Spleen (tissue), 11 donors: ENCODE measurements around the gene CDCA3. TPM values are rescaled to one million over a fixed set of nuclear protein-coding genes. Genes with fewer than 3 reads are reported as not detected.

Experiments
- DNase-seq: peaks from one replicate; pipeline ENCODE4 v3.0.0-alpha.2; 2020
- H3K27ac ChIP-seq, 8 donors: fragments of 200-600 bp; sonication (generic) in 7 of 8; 1 replicate in 4 of 8; 2 replicates in 4 of 8; pipeline versions ENCODE4 v1.5.0 to v1.8.0; 2016 to 2021; ENCODE audit warnings: inconsistent platforms in 4 of 8, mild to moderate bottlenecking in 4 of 8, moderate library complexity in 1 of 8
- H3K27me3 ChIP-seq, 7 donors: fragments of 200-600 bp; sonication (generic) in 6 of 7; replicated peaks in 1 of 7; 1 replicate in 4 of 7; 2 replicates in 3 of 7; pipeline versions ENCODE4 v1.5.0 to v1.8.0; 2016 to 2021; ENCODE audit warnings: inconsistent platforms in 3 of 7, mild to moderate bottlenecking in 1 of 7
- H3K36me3 ChIP-seq, 6 donors: fragments of 200-600 bp; sonication (generic) in 5 of 6; 1 replicate in 4 of 6; 2 replicates in 2 of 6; pipeline versions ENCODE4 v1.5.0 to v1.8.0; 2016 to 2021; ENCODE audit warnings: inconsistent platforms in 2 of 6
- H3K4me1 ChIP-seq, 6 donors: fragments of 200-600 bp; sonication (generic) in 5 of 6; 1 replicate in 3 of 6; 2 replicates in 3 of 6; pipeline versions ENCODE4 v1.5.0 to v1.8.0; 2016 to 2021; ENCODE audit warnings: inconsistent platforms in 3 of 6
- H3K4me3 ChIP-seq, 8 donors: fragments of 200-600 bp; sonication (generic) in 7 of 8; 1 replicate in 4 of 8; 2 replicates in 4 of 8; pipeline versions ENCODE4 v1.5.0 to v1.8.0; 2016 to 2021; ENCODE audit warnings: inconsistent platforms in 4 of 8, mild to moderate bottlenecking in 4 of 8, moderate library complexity in 2 of 8
- H3K9me3 ChIP-seq, 8 donors: fragments of 200-600 bp; sonication (generic) in 7 of 8; 1 replicate in 4 of 8; 2 replicates in 4 of 8; pipeline versions ENCODE4 v1.5.0 to v1.8.0; 2016 to 2021; ENCODE audit warnings: inconsistent platforms in 4 of 8
- CTCF ChIP-seq, 11 experiments: fragments of 200-600 bp in 7 of 11; fragments of 450-650 bp in 4 of 11; sonication (generic) in 4 of 11; IDR thresholded peaks in 8 of 11; conservative IDR thresholded peaks in 3 of 11; 1 replicate in 7 of 11; 2 replicates in 4 of 11; pipeline versions ENCODE4 v1.4.0 to v1.8.0; 2016 to 2021; ENCODE audit warnings: antibody characterized with exemption in 11 of 11, inconsistent platforms in 4 of 11, mild to moderate bottlenecking in 1 of 11
- POLR2A ChIP-seq, 3 donors: fragments of 450-650 bp; IDR thresholded peaks; one replicate each; pipeline ENCODE4 v1.5.1; 2017; ENCODE audit warnings: antibody characterized with exemption in 3 of 3, mild to moderate bottlenecking in 1 of 3
- POLR2AphosphoS5 ChIP-seq, 3 donors: sonication (generic); formaldehyde crosslinking; IDR thresholded peaks; one replicate each; pipeline ENCODE4 v1.5.1; 2017; ENCODE audit warnings: antibody characterized with exemption in 3 of 3
- WGBS, 5 donors: extraction: QIAGEN DNeasy Blood & Tissue Kit in 3 of 5; methylation state at CpG; one replicate each; pipeline versions ENCODE4 v1.1.5 to v1.1.7; 2013 to 2018; 5-methylcytosine and 5-hydroxymethylcytosine counted together
- intact Hi-C: fragments of 100-400 bp; cut with DNase I; formaldehyde crosslinking; loops from one replicate; pipeline ENCODE4 v1.15.0; 2023; ENCODE audit warnings: low total_unique reads
- polyA plus RNA-seq, 3 donors: library from polyadenylated mRNA; stranded (reverse); fragments of 200-250 nt; gene quantifications; one replicate each; pipeline ENCODE4 v1.2.1, GENCODE V29; 2013
- total RNA-seq, 7 donors: library from RNA; depleted of rRNA in 3 of 7; stranded (reverse); fragments of >200 nt in 3 of 7; fragmentation: NEBNext Ultra II Directional in 4 of 7; extraction: Animal tissue kit (Norgen Biotek cat#: 25700) in 4 of 7; gene quantifications; one replicate each; pipeline versions ENCODE4 v1.1.0 to v1.2.1, GENCODE V29; 2016 to 2021
- donor health status: healthy with polysubstance abuse.
- donor health status: DM: no; HTN: no; CAD: no; lungs with moderate emphysema.
- donor health status: DM: no; HTN: no; CAD: no.
- donor health status: Bipolar disorder and iron deficiency.
- donor health status: healthy.
- donor health status: DM: no; HTN: no; CAD: no.
- donor health status: DM: yes; HTN: yes; CAD: no.

The CDCA3 gene
- total and polyA plus RNA-seq, 10 donors: 1.9 to 18.1 (median 5.4) TPM

- Histone ChIP-seq H3K27me3 (peaks cover 0 to 100% (median 55%) of the 10 kb centered on the region in 7 donors), H3K27ac (no peak overlapping the region), H3K36me3 (no peaks in the 10 kb centered on the region), H3K9me3 (no peaks in the 10 kb centered on the region), H3K4me3 (peak overlapping the region in 1 of 8 donors; percentile 5), H3K4me1 (peaks cover 4 to 71% (median 58%) of the 10 kb centered on the region in 6 donors)
- peak; percentile 93 for DNase-seq
- 6 to 20% (median 17%) methylated on average over 16 to 19 of the region's 19 CpGs for WGBS, 5 donors
- TF ChIP-seq POLR2AphosphoS5 (IDR thresholded peaks at IDR 0.05) (peak; percentile 45 to 58 (median 49)), POLR2A (IDR thresholded peaks at IDR 0.05) (no peak), CTCF (IDR thresholded peaks at IDR 0.05 in 8 of 11, conservative IDR thresholded peaks at IDR 0.05 in 3 of 11) (peak; percentile 87 to 98 (median 94))
- intact Hi-C loops: loop anchor here (10.0 kb wide), 1 partner anchor 71 kb away; the partner anchor contains the start of gene MLF2
These were observed 25.5 kb downstream of the CDCA3 start for GRCh38 chr12:6825398-6826124.

- 54 to 71% (median 68%) methylated on average over 11 to 12 of the region's 12 CpGs for WGBS, 5 donors
- peaks cover 0 to 100% (median 54%) of the 10 kb centered on the region in 7 donors for H3K27me3 ChIP-seq
- intact Hi-C loops: loop anchor here (10.0 kb wide), 1 partner anchor 70 kb away; the partner anchor contains the start of gene MLF2
These were observed 26.1 kb downstream of the CDCA3 start for GRCh38 chr12:6824901-6825381.

GRCh38 chr12:6824085-6824775, 26.9 kb downstream of the CDCA3 start:
- 87 to 95% (median 91%) methylated on average over 28 to 37 of the region's 37 CpGs for WGBS, 5 donors
- no peak for DNase-seq

More at GRCh38 chr12:6824901-6825381, 26.1 kb downstream of the CDCA3 start:
- Histone ChIP-seq H3K4me1 (peaks cover 4 to 66% (median 53%) of the 10 kb centered on the region in 6 donors), H3K9me3 (no peaks in the 10 kb centered on the region), H3K4me3 (no peak overlapping the region), H3K36me3 (no peaks in the 10 kb centered on the region), H3K27ac (no peak overlapping the region)
- no peak for DNase-seq
- no peak for TF ChIP-seq CTCF (IDR thresholded peaks at IDR 0.05 in 8 of 11, conservative IDR thresholded peaks at IDR 0.05 in 3 of 11)
- TF ChIP-seq POLR2AphosphoS5 (IDR thresholded peaks at IDR 0.05): no peak
- no peak for TF ChIP-seq POLR2A (IDR thresholded peaks at IDR 0.05)

More at GRCh38 chr12:6824085-6824775, 26.9 kb downstream of the CDCA3 start:
- peaks cover 4 to 65% (median 46%) of the 10 kb centered on the region in 6 donors for H3K4me1 ChIP-seq
- H3K27ac ChIP-seq: no peak overlapping the region
- H3K36me3 ChIP-seq: peaks cover 0 to 5% (median 0%) of the 10 kb centered on the region in 6 donors
- H3K9me3 ChIP-seq: no peaks in the 10 kb centered on the region
- TF ChIP-seq POLR2AphosphoS5 (IDR thresholded peaks at IDR 0.05): no peak
- no peak for TF ChIP-seq CTCF (IDR thresholded peaks at IDR 0.05 in 8 of 11, conservative IDR thresholded peaks at IDR 0.05 in 3 of 11)
- TF ChIP-seq POLR2A (IDR thresholded peaks at IDR 0.05): no peak
- peaks cover 0 to 100% (median 48%) of the 10 kb centered on the region in 7 donors for H3K27me3 ChIP-seq
- intact Hi-C loops: loop anchor here (10.0 kb wide), 1 partner anchor 69 kb away; the partner anchor contains the start of gene MLF2
- H3K4me3 ChIP-seq: no peak overlapping the region
